HEK293 (cell line): ENCODE data around the gene NAP1L4.

ENCODE experiments used
- CTCF ChIA-PET: fragments of 350-600 bp; formaldehyde crosslinking; extraction: SDS; loops from one replicate; lab custom pipeline; 2021; ENCODE audit warnings: antibody characterized with exemption; lab: Yijun Ruan, JAX
- POLR2A ChIA-PET: fragments of 300-600 bp; formaldehyde crosslinking; extraction: SDS; loops from one replicate; lab custom pipeline; 2020; ENCODE audit warnings: antibody characterized with exemption, inconsistent platforms; lab: Yijun Ruan, JAX
- H3K27ac ChIP-seq: fragments of 200-500 bp; sonication (Bioruptor generic); 2 replicates; pipeline ENCODE4 v1.5.1; 2014; ENCODE audit warnings: low read depth, low read length, control low read depth, inconsistent platforms; ENCODE audit errors: extremely low read depth
- H3K36me3 ChIP-seq, 2 experiments: fragments of 200-500 bp in 1 of 2; sonication (Bioruptor generic) in 1 of 2; 1 replicate in 1 of 2; 2 replicates in 1 of 2; pipeline ENCODE4 v1.5.1; 2014 to 2017; ENCODE audit warnings: inconsistent platforms in 2 of 2, low read length in 2 of 2; ENCODE audit not compliant: control insufficient read depth in 2 of 2, insufficient read depth in 1 of 2
- H3K4me1 ChIP-seq: fragments of 200-500 bp; sonication (Bioruptor generic); 2 replicates; pipeline ENCODE4 v1.5.1; 2014; ENCODE audit warnings: mild to moderate bottlenecking, low read length, inconsistent platforms; ENCODE audit not compliant: control insufficient read depth, insufficient read depth
- H3K4me3 ChIP-seq: 2 replicates; pipeline ENCODE4 v1.5.1; 2011; ENCODE audit warnings: low read depth, mild to moderate bottlenecking, control low read depth, low read length, moderate library complexity
- H3K9me3 ChIP-seq: fragments of 200-500 bp; sonication (Bioruptor generic); 2 replicates; pipeline ENCODE4 v1.5.1; 2014; ENCODE audit warnings: low read depth, low read length, inconsistent platforms; ENCODE audit not compliant: control insufficient read depth, insufficient read depth
- GFI1B ChIP-seq: fragments of 450-650 bp; formaldehyde crosslinking; IDR thresholded peaks from 2 replicates; pipeline ENCODE4 v1.5.1; 2016; ENCODE audit warnings: missing biosample characterization, missing genetic modification characterization
- KLF7 ChIP-seq: fragments of 450-650 bp; formaldehyde crosslinking; IDR thresholded peaks from 2 replicates; pipeline ENCODE4 v1.5.1; 2016; ENCODE audit warnings: missing biosample characterization, missing genetic modification characterization, borderline replicate concordance
- MYNN ChIP-seq: fragments of 450-650 bp; formaldehyde crosslinking; IDR thresholded peaks from 2 replicates; pipeline ENCODE4 v1.5.1; 2016; ENCODE audit warnings: missing biosample characterization, missing genetic modification characterization, borderline replicate concordance
- WT1 ChIP-seq: fragments of 450-650 bp; formaldehyde crosslinking; IDR thresholded peaks from 2 replicates; pipeline ENCODE4 v1.5.1; 2016; ENCODE audit warnings: missing biosample characterization, missing genetic modification characterization
- ZNF202 ChIP-seq: fragments of 450-650 bp; formaldehyde crosslinking; IDR thresholded peaks from 2 replicates; pipeline ENCODE4 v1.5.1; 2016; ENCODE audit warnings: missing biosample characterization, missing genetic modification characterization, borderline replicate concordance
- ZNF214 ChIP-seq: fragments of 450-650 bp; formaldehyde crosslinking; IDR thresholded peaks from 2 replicates; pipeline ENCODE4 v1.5.1; 2017; ENCODE audit warnings: missing biosample characterization, mild to moderate bottlenecking, missing genetic modification characterization, borderline replicate concordance
- ZNF221 ChIP-seq: fragments of 450-650 bp; formaldehyde crosslinking; IDR thresholded peaks from 2 replicates; pipeline ENCODE4 v1.5.1; 2017; ENCODE audit warnings: missing biosample characterization, missing genetic modification characterization, borderline replicate concordance
- ZNF394 ChIP-seq: fragments of 450-650 bp; formaldehyde crosslinking; IDR thresholded peaks from 2 replicates; pipeline ENCODE4 v1.5.1; 2016; ENCODE audit warnings: missing biosample characterization, missing genetic modification characterization, mild to moderate bottlenecking, moderate library complexity, borderline replicate concordance
- ZNF610 ChIP-seq: fragments of 450-650 bp; formaldehyde crosslinking; IDR thresholded peaks from 2 replicates; pipeline ENCODE4 v1.5.1; 2016; ENCODE audit warnings: missing biosample characterization, missing genetic modification characterization, borderline replicate concordance
- TF ChIP-seq, protein P1 (sequence below): fragments of 450-650 bp; formaldehyde crosslinking; conservative IDR thresholded peaks from 2 replicates; pipeline ENCODE4 v1.5.1; 2016; ENCODE audit warnings: low read depth, missing biosample characterization, missing genetic modification characterization
- TF ChIP-seq, protein P2 (sequence below): fragments of 450-650 bp; formaldehyde crosslinking; IDR thresholded peaks from 2 replicates; pipeline ENCODE4 v1.5.1; 2017; ENCODE audit warnings: missing biosample characterization, mild to moderate bottlenecking, missing genetic modification characterization, moderate library complexity
- TF ChIP-seq, protein P3 (sequence below): sonication (generic); formaldehyde crosslinking; IDR thresholded peaks from 2 replicates; pipeline ENCODE4 v1.8.1; 2022; ENCODE audit warnings: mild to moderate bottlenecking, moderate library complexity, missing genetic modification reagents
- TF ChIP-seq, protein P4 (sequence below): fragments of 450-650 bp; formaldehyde crosslinking; IDR thresholded peaks from 2 replicates; pipeline ENCODE4 v1.5.1; 2016; ENCODE audit warnings: missing biosample characterization, missing genetic modification characterization
- TF ChIP-seq, protein P5 (sequence below): fragments of 450-650 bp; formaldehyde crosslinking; IDR thresholded peaks from 2 replicates; pipeline ENCODE4 v1.5.1; 2016; ENCODE audit warnings: missing biosample characterization, missing genetic modification characterization
- TF ChIP-seq, protein P6 (sequence below): fragments of 450-650 bp; formaldehyde crosslinking; IDR thresholded peaks from 2 replicates; pipeline ENCODE4 v1.5.1; 2016; ENCODE audit warnings: missing biosample characterization, missing genetic modification characterization
- TF ChIP-seq, protein P7 (sequence below): fragments of 450-650 bp; formaldehyde crosslinking; IDR thresholded peaks from 2 replicates; pipeline ENCODE4 v1.5.0; 2017; ENCODE audit warnings: missing biosample characterization, missing genetic modification characterization, borderline replicate concordance
- TF ChIP-seq, protein P8 (sequence below): fragments of 450-650 bp; formaldehyde crosslinking; IDR thresholded peaks from 2 replicates; pipeline ENCODE4 v1.5.1; 2017; ENCODE audit warnings: missing biosample characterization, missing genetic modification characterization

Gene NAP1L4

DNA sequence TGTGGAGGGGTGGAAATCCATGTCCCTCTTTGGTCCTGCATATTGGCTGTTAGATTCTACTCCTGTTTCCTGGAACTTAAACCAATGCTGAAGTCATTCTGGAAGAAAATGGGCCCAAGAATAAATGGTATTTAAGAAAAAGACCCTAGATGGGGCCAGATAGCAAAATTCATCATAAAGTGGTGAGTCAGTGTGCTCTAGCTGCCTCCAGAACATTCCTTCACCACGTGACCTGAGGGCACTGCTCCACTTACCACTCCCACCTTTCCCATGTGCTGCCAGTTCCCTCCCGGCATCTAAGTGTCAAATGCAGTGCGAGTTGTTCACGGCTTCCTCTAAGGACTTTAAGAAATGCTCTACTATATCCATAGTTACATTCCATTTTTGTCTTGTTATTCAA, 30.9 kb upstream of the NAP1L4 start (continued):
- TF ChIP-seq, protein P1, sequence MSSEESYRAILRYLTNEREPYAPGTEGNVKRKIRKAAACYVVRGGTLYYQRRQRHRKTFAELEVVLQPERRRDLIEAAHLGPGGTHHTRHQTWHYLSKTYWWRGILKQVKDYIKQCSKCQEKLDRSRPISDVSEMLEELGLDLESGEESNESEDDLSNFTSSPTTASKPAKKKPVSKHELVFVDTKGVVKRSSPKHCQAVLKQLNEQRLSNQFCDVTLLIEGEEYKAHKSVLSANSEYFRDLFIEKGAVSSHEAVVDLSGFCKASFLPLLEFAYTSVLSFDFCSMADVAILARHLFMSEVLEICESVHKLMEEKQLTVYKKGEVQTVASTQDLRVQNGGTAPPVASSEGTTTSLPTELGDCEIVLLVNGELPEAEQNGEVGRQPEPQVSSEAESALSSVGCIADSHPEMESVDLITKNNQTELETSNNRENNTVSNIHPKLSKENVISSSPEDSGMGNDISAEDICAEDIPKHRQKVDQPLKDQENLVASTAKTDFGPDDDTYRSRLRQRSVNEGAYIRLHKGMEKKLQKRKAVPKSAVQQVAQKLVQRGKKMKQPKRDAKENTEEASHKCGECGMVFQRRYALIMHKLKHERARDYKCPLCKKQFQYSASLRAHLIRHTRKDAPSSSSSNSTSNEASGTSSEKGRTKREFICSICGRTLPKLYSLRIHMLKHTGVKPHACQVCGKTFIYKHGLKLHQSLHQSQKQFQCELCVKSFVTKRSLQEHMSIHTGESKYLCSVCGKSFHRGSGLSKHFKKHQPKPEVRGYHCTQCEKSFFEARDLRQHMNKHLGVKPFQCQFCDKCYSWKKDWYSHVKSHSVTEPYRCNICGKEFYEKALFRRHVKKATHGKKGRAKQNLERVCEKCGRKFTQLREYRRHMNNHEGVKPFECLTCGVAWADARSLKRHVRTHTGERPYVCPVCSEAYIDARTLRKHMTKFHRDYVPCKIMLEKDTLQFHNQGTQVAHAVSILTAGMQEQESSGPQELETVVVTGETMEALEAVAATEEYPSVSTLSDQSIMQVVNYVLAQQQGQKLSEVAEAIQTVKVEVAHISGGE: no peak
- TF ChIP-seq, protein P2, sequence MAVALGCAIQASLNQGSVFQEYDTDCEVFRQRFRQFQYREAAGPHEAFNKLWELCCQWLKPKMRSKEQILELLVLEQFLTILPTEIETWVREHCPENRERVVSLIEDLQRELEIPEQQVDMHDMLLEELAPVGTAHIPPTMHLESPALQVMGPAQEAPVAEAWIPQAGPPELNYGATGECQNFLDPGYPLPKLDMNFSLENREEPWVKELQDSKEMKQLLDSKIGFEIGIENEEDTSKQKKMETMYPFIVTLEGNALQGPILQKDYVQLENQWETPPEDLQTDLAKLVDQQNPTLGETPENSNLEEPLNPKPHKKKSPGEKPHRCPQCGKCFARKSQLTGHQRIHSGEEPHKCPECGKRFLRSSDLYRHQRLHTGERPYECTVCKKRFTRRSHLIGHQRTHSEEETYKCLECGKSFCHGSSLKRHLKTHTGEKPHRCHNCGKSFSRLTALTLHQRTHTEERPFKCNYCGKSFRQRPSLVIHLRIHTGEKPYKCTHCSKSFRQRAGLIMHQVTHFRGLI (tag by site-specific recombination): no peak
- TF ChIP-seq, protein P3, sequence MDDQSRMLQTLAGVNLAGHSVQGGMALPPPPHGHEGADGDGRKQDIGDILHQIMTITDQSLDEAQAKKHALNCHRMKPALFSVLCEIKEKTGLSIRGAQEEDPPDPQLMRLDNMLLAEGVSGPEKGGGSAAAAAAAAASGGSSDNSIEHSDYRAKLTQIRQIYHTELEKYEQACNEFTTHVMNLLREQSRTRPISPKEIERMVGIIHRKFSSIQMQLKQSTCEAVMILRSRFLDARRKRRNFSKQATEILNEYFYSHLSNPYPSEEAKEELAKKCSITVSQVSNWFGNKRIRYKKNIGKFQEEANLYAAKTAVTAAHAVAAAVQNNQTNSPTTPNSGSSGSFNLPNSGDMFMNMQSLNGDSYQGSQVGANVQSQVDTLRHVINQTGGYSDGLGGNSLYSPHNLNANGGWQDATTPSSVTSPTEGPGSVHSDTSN (CRISPR knock-in tag): no peak
- TF ChIP-seq GFI1B (tag by site-specific recombination) (no peak), WT1 (tag by site-specific recombination) (no peak), ZNF394 (tag by site-specific recombination) (no peak)

DNA sequence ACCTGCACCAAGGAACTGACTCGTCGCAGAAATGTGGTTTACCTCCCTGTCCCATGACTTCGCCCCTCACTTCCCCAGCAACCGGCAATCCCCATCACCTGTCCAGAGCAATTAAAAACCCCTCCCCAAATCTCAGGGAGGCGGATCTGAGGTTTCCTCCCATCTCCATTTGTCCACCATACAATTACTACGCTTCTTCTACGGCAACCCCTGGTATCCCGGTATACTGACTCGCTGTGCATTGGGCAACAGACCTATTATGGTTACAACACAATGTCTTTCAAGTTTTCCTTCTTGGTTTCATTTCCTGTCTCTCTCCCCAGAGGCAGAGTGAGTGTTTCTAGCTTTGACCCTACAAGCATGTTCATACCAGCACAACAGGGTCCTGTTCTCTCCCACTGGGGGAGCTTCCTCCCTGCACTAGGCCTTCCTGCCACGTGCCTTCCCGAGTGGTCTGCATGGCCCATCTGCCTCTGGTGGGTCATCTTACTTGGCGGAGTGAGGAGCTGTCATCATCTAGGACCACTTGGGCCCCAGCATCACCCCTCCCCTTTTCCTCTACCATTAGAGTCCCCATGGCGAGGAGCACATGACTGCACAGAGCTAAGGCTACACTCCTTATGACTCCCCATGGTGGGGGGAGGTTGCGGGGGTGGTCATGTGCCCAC, 30.3 kb upstream of the NAP1L4 start:
- ChIA-PET CTCF (interaction anchor here (0.6 to 2.0 kb wide), 6 partner anchors 15 to 394 kb away, joined by 3 to 12 read pairs (median 3); no protein-coding TSS in a partner anchor), POLR2A (interaction anchor here (0.9 kb wide), 1 partner anchor 93 kb away, joined by 3 read pairs; the partner anchor contains the start of gene PHLDA2)
- Histone ChIP-seq H3K4me1 (no peaks in the 10 kb centered on the region), H3K27ac (no peak overlapping the region), H3K4me3 (no peak overlapping the region), H3K36me3 (peaks cover 0 to 74% of the 10 kb centered on the region in 2 experiments; a peak in 1 of 3 replicates), H3K9me3 (no peaks in the 10 kb centered on the region)
- no peak for TF ChIP-seq ZNF202 (tag by site-specific recombination)
- TF ChIP-seq ZNF214 (tag by site-specific recombination): no peak
- no peak for TF ChIP-seq ZNF221 (tag by site-specific recombination)
- TF ChIP-seq, protein P4, sequence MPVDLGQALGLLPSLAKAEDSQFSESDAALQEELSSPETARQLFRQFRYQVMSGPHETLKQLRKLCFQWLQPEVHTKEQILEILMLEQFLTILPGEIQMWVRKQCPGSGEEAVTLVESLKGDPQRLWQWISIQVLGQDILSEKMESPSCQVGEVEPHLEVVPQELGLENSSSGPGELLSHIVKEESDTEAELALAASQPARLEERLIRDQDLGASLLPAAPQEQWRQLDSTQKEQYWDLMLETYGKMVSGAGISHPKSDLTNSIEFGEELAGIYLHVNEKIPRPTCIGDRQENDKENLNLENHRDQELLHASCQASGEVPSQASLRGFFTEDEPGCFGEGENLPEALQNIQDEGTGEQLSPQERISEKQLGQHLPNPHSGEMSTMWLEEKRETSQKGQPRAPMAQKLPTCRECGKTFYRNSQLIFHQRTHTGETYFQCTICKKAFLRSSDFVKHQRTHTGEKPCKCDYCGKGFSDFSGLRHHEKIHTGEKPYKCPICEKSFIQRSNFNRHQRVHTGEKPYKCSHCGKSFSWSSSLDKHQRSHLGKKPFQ: no peak
- TF ChIP-seq, protein P5, sequence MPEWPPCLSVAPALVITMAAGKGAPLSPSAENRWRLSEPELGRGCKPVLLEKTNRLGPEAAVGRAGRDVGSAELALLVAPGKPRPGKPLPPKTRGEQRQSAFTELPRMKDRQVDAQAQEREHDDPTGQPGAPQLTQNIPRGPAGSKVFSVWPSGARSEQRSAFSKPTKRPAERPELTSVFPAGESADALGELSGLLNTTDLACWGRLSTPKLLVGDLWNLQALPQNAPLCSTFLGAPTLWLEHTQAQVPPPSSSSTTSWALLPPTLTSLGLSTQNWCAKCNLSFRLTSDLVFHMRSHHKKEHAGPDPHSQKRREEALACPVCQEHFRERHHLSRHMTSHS (tag by site-specific recombination): no peak
- TF ChIP-seq, protein P6, sequence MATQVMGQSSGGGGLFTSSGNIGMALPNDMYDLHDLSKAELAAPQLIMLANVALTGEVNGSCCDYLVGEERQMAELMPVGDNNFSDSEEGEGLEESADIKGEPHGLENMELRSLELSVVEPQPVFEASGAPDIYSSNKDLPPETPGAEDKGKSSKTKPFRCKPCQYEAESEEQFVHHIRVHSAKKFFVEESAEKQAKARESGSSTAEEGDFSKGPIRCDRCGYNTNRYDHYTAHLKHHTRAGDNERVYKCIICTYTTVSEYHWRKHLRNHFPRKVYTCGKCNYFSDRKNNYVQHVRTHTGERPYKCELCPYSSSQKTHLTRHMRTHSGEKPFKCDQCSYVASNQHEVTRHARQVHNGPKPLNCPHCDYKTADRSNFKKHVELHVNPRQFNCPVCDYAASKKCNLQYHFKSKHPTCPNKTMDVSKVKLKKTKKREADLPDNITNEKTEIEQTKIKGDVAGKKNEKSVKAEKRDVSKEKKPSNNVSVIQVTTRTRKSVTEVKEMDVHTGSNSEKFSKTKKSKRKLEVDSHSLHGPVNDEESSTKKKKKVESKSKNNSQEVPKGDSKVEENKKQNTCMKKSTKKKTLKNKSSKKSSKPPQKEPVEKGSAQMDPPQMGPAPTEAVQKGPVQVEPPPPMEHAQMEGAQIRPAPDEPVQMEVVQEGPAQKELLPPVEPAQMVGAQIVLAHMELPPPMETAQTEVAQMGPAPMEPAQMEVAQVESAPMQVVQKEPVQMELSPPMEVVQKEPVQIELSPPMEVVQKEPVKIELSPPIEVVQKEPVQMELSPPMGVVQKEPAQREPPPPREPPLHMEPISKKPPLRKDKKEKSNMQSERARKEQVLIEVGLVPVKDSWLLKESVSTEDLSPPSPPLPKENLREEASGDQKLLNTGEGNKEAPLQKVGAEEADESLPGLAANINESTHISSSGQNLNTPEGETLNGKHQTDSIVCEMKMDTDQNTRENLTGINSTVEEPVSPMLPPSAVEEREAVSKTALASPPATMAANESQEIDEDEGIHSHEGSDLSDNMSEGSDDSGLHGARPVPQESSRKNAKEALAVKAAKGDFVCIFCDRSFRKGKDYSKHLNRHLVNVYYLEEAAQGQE (tag by site-specific recombination): no peak
- TF ChIP-seq, protein P7, sequence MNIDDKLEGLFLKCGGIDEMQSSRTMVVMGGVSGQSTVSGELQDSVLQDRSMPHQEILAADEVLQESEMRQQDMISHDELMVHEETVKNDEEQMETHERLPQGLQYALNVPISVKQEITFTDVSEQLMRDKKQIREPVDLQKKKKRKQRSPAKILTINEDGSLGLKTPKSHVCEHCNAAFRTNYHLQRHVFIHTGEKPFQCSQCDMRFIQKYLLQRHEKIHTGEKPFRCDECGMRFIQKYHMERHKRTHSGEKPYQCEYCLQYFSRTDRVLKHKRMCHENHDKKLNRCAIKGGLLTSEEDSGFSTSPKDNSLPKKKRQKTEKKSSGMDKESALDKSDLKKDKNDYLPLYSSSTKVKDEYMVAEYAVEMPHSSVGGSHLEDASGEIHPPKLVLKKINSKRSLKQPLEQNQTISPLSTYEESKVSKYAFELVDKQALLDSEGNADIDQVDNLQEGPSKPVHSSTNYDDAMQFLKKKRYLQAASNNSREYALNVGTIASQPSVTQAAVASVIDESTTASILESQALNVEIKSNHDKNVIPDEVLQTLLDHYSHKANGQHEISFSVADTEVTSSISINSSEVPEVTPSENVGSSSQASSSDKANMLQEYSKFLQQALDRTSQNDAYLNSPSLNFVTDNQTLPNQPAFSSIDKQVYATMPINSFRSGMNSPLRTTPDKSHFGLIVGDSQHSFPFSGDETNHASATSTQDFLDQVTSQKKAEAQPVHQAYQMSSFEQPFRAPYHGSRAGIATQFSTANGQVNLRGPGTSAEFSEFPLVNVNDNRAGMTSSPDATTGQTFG (tag by site-specific recombination): no peak
- TF ChIP-seq, protein P8, sequence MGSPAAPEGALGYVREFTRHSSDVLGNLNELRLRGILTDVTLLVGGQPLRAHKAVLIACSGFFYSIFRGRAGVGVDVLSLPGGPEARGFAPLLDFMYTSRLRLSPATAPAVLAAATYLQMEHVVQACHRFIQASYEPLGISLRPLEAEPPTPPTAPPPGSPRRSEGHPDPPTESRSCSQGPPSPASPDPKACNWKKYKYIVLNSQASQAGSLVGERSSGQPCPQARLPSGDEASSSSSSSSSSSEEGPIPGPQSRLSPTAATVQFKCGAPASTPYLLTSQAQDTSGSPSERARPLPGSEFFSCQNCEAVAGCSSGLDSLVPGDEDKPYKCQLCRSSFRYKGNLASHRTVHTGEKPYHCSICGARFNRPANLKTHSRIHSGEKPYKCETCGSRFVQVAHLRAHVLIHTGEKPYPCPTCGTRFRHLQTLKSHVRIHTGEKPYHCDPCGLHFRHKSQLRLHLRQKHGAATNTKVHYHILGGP: no peak
- no peak for TF ChIP-seq MYNN (tag by site-specific recombination)
- no peak for TF ChIP-seq KLF7 (tag by site-specific recombination)
- TF ChIP-seq ZNF610 (tag by site-specific recombination): no peak
